K562 (cell line): ENCODE results near the gene ISCA1.

ENCODE experiments used
- CBFA2T3 ChIP-seq: fragments of 450-650 bp; IDR thresholded peaks from 2 replicates; pipeline ENCODE4 v1.6.1; 2017
- CHD4 ChIP-seq: fragments of 200-600 bp; sonication (generic); IDR thresholded peaks from 3 replicates; pipeline ENCODE4 v1.6.1; 2012; ENCODE audit warnings: low read depth, mild to moderate bottlenecking, mixed read lengths, low read length, inconsistent platforms; ENCODE audit not compliant: insufficient read depth, insufficient replicate concordance, poor library complexity, severe bottlenecking
- ETS2 ChIP-seq: IDR thresholded peaks from 2 replicates; pipeline ENCODE4 v1.6.1; 2016; ENCODE audit warnings: borderline replicate concordance, missing genetic modification characterization, mild to moderate bottlenecking, moderate library complexity, missing compliant biosample characterization; ENCODE audit not compliant: poor library complexity, severe bottlenecking
- EZH2 ChIP-seq: IDR thresholded peaks from 2 replicates; pipeline ENCODE4 v1.6.1; 2012; ENCODE audit warnings: low read depth, mild to moderate bottlenecking, inconsistent platforms, low read length, borderline replicate concordance
- POLR2G ChIP-seq: fragments of 200-400 bp; formaldehyde crosslinking; IDR thresholded peaks from 2 replicates; pipeline ENCODE4 v1.6.1; 2017; ENCODE audit warnings: low read depth, mild to moderate bottlenecking, antibody characterized with exemption, low read length, moderate library complexity
- PTTG1 ChIP-seq: fragments of 450-650 bp; IDR thresholded peaks from 2 replicates; pipeline ENCODE4 v1.6.1; 2016; ENCODE audit warnings: low read depth, mild to moderate bottlenecking, missing genetic modification characterization, missing compliant biosample characterization
- TGIF2 ChIP-seq: sonication (generic); formaldehyde crosslinking; IDR thresholded peaks from 2 replicates; pipeline ENCODE4 v1.8.1; 2022; ENCODE audit warnings: mild to moderate bottlenecking, missing genetic modification reagents, moderate library complexity
- TF ChIP-seq, protein P1 (sequence below): fragments of 450-650 bp; IDR thresholded peaks from 2 replicates; pipeline ENCODE4 v1.7.1; 2018; ENCODE audit warnings: mild to moderate bottlenecking, low read depth; ENCODE audit not compliant: partially characterized antibody
- TF ChIP-seq, protein P2 (sequence below), 2 experiments: IDR thresholded peaks; 2 replicates each; pipeline ENCODE4 v1.6.1; 2012; ENCODE audit warnings: improper control_type of control experiment in 2 of 2, low read depth in 2 of 2, low read length in 2 of 2, borderline replicate concordance in 1 of 2

DNA sequence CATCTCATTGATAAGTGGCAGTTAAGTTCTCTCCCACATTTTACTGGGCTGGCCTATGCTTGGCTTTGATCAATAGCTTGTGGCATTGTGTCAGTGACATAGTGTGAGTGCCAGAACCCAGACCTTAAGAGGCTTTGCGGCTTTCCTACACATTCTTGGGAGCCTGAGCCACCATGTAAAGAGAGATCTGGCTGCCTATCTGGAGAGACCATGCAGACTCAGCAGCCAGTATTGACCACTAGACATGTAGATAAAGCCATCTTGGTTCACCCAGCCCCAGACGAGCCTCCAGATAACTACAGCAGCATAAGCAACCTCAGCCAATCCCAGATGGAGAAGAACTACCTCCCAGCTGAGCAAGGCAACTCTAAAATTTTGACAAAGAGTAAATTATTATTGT, 51.5 kb downstream of the ISCA1 start:
- TF ChIP-seq TGIF2 = no peak
- TF ChIP-seq, protein P1, sequence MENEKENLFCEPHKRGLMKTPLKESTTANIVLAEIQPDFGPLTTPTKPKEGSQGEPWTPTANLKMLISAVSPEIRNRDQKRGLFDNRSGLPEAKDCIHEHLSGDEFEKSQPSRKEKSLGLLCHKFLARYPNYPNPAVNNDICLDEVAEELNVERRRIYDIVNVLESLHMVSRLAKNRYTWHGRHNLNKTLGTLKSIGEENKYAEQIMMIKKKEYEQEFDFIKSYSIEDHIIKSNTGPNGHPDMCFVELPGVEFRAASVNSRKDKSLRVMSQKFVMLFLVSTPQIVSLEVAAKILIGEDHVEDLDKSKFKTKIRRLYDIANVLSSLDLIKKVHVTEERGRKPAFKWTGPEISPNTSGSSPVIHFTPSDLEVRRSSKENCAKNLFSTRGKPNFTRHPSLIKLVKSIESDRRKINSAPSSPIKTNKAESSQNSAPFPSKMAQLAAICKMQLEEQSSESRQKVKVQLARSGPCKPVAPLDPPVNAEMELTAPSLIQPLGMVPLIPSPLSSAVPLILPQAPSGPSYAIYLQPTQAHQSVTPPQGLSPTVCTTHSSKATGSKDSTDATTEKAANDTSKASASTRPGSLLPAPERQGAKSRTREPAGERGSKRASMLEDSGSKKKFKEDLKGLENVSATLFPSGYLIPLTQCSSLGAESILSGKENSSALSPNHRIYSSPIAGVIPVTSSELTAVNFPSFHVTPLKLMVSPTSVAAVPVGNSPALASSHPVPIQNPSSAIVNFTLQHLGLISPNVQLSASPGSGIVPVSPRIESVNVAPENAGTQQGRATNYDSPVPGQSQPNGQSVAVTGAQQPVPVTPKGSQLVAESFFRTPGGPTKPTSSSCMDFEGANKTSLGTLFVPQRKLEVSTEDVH = no peak
- no peak for TF ChIP-seq CHD4
- TF ChIP-seq EZH2 = no peak
- TF ChIP-seq POLR2G = no peak
- TF ChIP-seq, protein P2, sequence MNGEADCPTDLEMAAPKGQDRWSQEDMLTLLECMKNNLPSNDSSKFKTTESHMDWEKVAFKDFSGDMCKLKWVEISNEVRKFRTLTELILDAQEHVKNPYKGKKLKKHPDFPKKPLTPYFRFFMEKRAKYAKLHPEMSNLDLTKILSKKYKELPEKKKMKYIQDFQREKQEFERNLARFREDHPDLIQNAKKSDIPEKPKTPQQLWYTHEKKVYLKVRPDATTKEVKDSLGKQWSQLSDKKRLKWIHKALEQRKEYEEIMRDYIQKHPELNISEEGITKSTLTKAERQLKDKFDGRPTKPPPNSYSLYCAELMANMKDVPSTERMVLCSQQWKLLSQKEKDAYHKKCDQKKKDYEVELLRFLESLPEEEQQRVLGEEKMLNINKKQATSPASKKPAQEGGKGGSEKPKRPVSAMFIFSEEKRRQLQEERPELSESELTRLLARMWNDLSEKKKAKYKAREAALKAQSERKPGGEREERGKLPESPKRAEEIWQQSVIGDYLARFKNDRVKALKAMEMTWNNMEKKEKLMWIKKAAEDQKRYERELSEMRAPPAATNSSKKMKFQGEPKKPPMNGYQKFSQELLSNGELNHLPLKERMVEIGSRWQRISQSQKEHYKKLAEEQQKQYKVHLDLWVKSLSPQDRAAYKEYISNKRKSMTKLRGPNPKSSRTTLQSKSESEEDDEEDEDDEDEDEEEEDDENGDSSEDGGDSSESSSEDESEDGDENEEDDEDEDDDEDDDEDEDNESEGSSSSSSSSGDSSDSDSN (IDR thresholded peaks at IDR 0.05; ENCODE audit: borderline replicate concordance in 1 of 2, low read depth in 2 of 2, low read length in 2 of 2) = no peak
- TF ChIP-seq ETS2 (tag) = no peak
- TF ChIP-seq PTTG1 (tag) = no peak
- TF ChIP-seq CBFA2T3 = peak; percentile 89
